OCI-M2 (cell line): Measurements from ENCODE around the gene UBQLN1.
A peak's percentile ranks its signal among the peaks of the same experiment; 100 is the strongest.

Experiments used
- DNase-seq: peaks from one replicate; lab custom pipeline; 2025; ENCODE audit not compliant: unreplicated experiment; lab: John Stamatoyannopoulos, UW

Gene UBQLN1

GRCh38 chr9:83691492-83691891 lies 16.3 kb downstream of the UBQLN1 start:
- DNase-seq, result no peak

- DNase-seq, result no peak
Measured at GRCh38 chr9:83688921-83689320, 18.8 kb downstream of the UBQLN1 start.

GRCh38 chr9:83681490-83681889 lies 26.3 kb downstream of the UBQLN1 start:
- no peak for DNase-seq

- no peak for DNase-seq
Measured at GRCh38 chr9:83680233-83680632, 27.5 kb downstream of the UBQLN1 start.

- no peak for DNase-seq
Measured at GRCh38 chr9:83677596-83677995, 30.2 kb downstream of the UBQLN1 start.

GRCh38 chr9:83675466-83675865 lies 32.3 kb downstream of the UBQLN1 start:
- no peak for DNase-seq

- DNase-seq, result no peak
Measured at GRCh38 chr9:83671451-83671850, 36.3 kb downstream of the UBQLN1 start.

GRCh38 chr9:83670381-83670780 lies 37.4 kb downstream of the UBQLN1 start:
- DNase-seq, result no peak

- no peak for DNase-seq
Measured at GRCh38 chr9:83669067-83669466, 38.7 kb downstream of the UBQLN1 start.

- DNase-seq, result no peak
Measured at GRCh38 chr9:83665580-83666200, 42.1 kb downstream of the UBQLN1 start.

GRCh38 chr9:83662933-83663332 lies 44.8 kb downstream of the UBQLN1 start:
- DNase-seq, result no peak

- no peak for DNase-seq
Measured at GRCh38 chr9:83656952-83657351, 50.8 kb downstream of the UBQLN1 start.

GRCh38 chr9:83656032-83656680 lies 51.6 kb downstream of the UBQLN1 start:
- DNase-seq, result no peak

GRCh38 chr9:83655433-83655832 lies 52.3 kb downstream of the UBQLN1 start:
- no peak for DNase-seq

- no peak for DNase-seq
Measured at GRCh38 chr9:83652433-83652832, 55.3 kb downstream of the UBQLN1 start.

- no peak for DNase-seq
Measured at GRCh38 chr9:83651558-83651957, 56.2 kb downstream of the UBQLN1 start.

- peak; percentile 47 for DNase-seq
Measured at GRCh38 chr9:83649515-83649914, 58.2 kb downstream of the UBQLN1 start.

GRCh38 chr9:83649080-83649479 lies 58.7 kb downstream of the UBQLN1 start:
- DNase-seq, result no peak

GRCh38 chr9:83646500-83647239 lies 61.1 kb downstream of the UBQLN1 start:
- no peak for DNase-seq

GRCh38 chr9:83642793-83643192 lies 65.0 kb downstream of the UBQLN1 start:
- no peak for DNase-seq

- no peak for DNase-seq
Measured at GRCh38 chr9:83639266-83639665, 68.5 kb downstream of the UBQLN1 start.

GRCh38 chr9:83637389-83637788 lies 70.4 kb downstream of the UBQLN1 start:
- DNase-seq, result no peak
